Panc1 (cell line): ENCODE measurements around the gene EDDM13. TPM values are rescaled to one million over a fixed set of nuclear protein-coding genes. Genes with fewer than 3 reads are reported as not detected.

Experiments
- ATAC-seq: fragments of 200-7000 bp; cut with Tn5 transposase; 2 replicates; pipeline ENCODE4 v1.9.1; 2020; ENCODE audit warnings: mild to moderate bottlenecking, moderate library complexity
- BruUV-seq: library from RNA; stranded (reverse); fragments of 400-500 nt; replicated peaks from 2 replicates; lab custom pipeline; 2021; lab: Mats Ljungman, UMichigan
- CTCF ChIA-PET: fragments of 300-600 bp; sonication (Branson Sonifier 250); formaldehyde crosslinking; loops from one replicate; lab custom pipeline; 2022; ENCODE audit warnings: antibody characterized with exemption; lab: Charles Lee
- POLR2A ChIA-PET: fragments of 300-600 bp; sonication (Branson Sonifier 250); formaldehyde crosslinking; loops from one replicate; lab custom pipeline; 2022; ENCODE audit warnings: antibody characterized with exemption; lab: Charles Lee
- DNase-seq: peaks from one replicate; pipeline ENCODE4 v3.0.0-alpha.2; 2010; ENCODE audit warnings: low read depth, low spot score
- H3K27ac ChIP-seq: 2 replicates; pipeline ENCODE4 v1.5.1; 2011; ENCODE audit warnings: mild to moderate bottlenecking, low read length, inconsistent platforms
- H3K27me3 ChIP-seq: fragments of 200-500 bp; sonication (Bioruptor generic); 2 replicates; pipeline ENCODE4 v1.6.0; 2014; ENCODE audit warnings: low read length, inconsistent platforms; ENCODE audit not compliant: control insufficient read depth, insufficient read depth
- H3K36me3 ChIP-seq: fragments of 200-500 bp; sonication (Bioruptor generic); 2 replicates; pipeline ENCODE4 v1.5.1; 2014; ENCODE audit warnings: inconsistent platforms, mild to moderate bottlenecking, low read length, moderate library complexity; ENCODE audit not compliant: control insufficient read depth, insufficient read depth
- H3K4me1 ChIP-seq: 2 replicates; pipeline ENCODE4 v1.5.1; 2011; ENCODE audit warnings: inconsistent platforms, mild to moderate bottlenecking, low read length, moderate library complexity; ENCODE audit not compliant: control insufficient read depth, insufficient read depth
- H3K4me3 ChIP-seq, 2 experiments: 2 replicates each; pipeline ENCODE4 v1.5.1; 2011 to 2012; ENCODE audit warnings: low read depth in 2 of 2, low read length in 2 of 2, mild to moderate bottlenecking in 2 of 2, inconsistent platforms in 1 of 2, moderate library complexity in 1 of 2
- H3K9me3 ChIP-seq: fragments of 200-500 bp; sonication (Bioruptor generic); 2 replicates; pipeline ENCODE4 v1.5.1; 2014; ENCODE audit warnings: low read depth, mild to moderate bottlenecking, inconsistent platforms, low read length, moderate library complexity; ENCODE audit not compliant: control insufficient read depth, insufficient read depth
- CTCF ChIP-seq: fragments of 450-650 bp; IDR thresholded peaks from 2 replicates; pipeline ENCODE4 v1.5.1; 2017; ENCODE audit warnings: mild to moderate bottlenecking
- POLR2AphosphoS5 ChIP-seq: IDR thresholded peaks from 2 replicates; pipeline ENCODE4 v1.6.1; 2012; ENCODE audit warnings: mild to moderate bottlenecking, low read depth, low read length, moderate library complexity
- SIN3A ChIP-seq: IDR thresholded peaks from 2 replicates; pipeline ENCODE4 v1.6.1; 2012; ENCODE audit warnings: low read depth, mild to moderate bottlenecking, low read length, moderate library complexity, borderline replicate concordance; ENCODE audit not compliant: insufficient read depth
- TCF7L2 ChIP-seq: IDR thresholded peaks from 2 replicates; pipeline ENCODE4 v1.6.1; 2011; ENCODE audit warnings: mild to moderate bottlenecking, low read depth, low read length, inconsistent platforms
- in situ Hi-C: cut with HindIII; loops from 2 replicates; pipeline ENCODE4 v1.10.0; 2016; ENCODE audit warnings: low sequenced_read_pairs, low pct_unique_long_range_greater_than_20kb
- intact Hi-C: fragments of 100-400 bp; cut with micrococcal nuclease; formaldehyde crosslinking; loops from one replicate; pipeline ENCODE4 v1.10.0; 2022; ENCODE audit not compliant: unreplicated experiment
- total RNA-seq: library from RNA; stranded (reverse); gene quantifications from one replicate; pipeline ENCODE4 v1.2.1, GENCODE V29; 2021; ENCODE audit not compliant: unreplicated experiment
- TF ChIP-seq, protein P1 (sequence below), 2 experiments: IDR thresholded peaks; 2 replicates each; pipeline ENCODE4 v1.6.1; 2011 to 2012; ENCODE audit warnings: low read depth in 2 of 2, control low read depth in 1 of 2, low read length in 1 of 2, mild to moderate bottlenecking in 1 of 2, moderate library complexity in 1 of 2; ENCODE audit not compliant: insufficient read depth in 1 of 2

EDDM13 gene
- total RNA-seq, 1 experiment from 2014 or later: not detected

- no peaks in the 10 kb centered on the region for H3K36me3 ChIP-seq
- ATAC-seq: no peak
- ChIA-PET POLR2A (no interaction called here), CTCF (no interaction called here)
- H3K4me1 ChIP-seq: peaks cover 7% of the 10 kb centered on the region; the same call in 1 of the 2 replicates
- in situ Hi-C loops (no loop called here), intact Hi-C loops (no loop called here)
- no peak for DNase-seq
- no TSS peak for BruUV-seq
- H3K9me3 ChIP-seq: no peaks in the 10 kb centered on the region
- H3K27ac ChIP-seq: no peak overlapping the region
- TF ChIP-seq, protein P1, sequence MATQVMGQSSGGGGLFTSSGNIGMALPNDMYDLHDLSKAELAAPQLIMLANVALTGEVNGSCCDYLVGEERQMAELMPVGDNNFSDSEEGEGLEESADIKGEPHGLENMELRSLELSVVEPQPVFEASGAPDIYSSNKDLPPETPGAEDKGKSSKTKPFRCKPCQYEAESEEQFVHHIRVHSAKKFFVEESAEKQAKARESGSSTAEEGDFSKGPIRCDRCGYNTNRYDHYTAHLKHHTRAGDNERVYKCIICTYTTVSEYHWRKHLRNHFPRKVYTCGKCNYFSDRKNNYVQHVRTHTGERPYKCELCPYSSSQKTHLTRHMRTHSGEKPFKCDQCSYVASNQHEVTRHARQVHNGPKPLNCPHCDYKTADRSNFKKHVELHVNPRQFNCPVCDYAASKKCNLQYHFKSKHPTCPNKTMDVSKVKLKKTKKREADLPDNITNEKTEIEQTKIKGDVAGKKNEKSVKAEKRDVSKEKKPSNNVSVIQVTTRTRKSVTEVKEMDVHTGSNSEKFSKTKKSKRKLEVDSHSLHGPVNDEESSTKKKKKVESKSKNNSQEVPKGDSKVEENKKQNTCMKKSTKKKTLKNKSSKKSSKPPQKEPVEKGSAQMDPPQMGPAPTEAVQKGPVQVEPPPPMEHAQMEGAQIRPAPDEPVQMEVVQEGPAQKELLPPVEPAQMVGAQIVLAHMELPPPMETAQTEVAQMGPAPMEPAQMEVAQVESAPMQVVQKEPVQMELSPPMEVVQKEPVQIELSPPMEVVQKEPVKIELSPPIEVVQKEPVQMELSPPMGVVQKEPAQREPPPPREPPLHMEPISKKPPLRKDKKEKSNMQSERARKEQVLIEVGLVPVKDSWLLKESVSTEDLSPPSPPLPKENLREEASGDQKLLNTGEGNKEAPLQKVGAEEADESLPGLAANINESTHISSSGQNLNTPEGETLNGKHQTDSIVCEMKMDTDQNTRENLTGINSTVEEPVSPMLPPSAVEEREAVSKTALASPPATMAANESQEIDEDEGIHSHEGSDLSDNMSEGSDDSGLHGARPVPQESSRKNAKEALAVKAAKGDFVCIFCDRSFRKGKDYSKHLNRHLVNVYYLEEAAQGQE (IDR thresholded peaks at IDR 0.05; ENCODE audit: insufficient read depth in 1 of 2, low read depth in 2 of 2, low read length in 1 of 2): no peak
- TF ChIP-seq POLR2AphosphoS5 (no peak), CTCF (no peak), TCF7L2 (no peak), SIN3A (no peak)
- H3K27me3 ChIP-seq: no peaks in the 10 kb centered on the region
- H3K4me3 ChIP-seq: no peak overlapping the region
Measured at GRCh38 chr19:56319991-56320390, 47.4 kb downstream of the EDDM13 start.

GRCh38 chr19:56321254-56321988, 48.9 kb downstream of the EDDM13 start:
- no peak for TF ChIP-seq POLR2AphosphoS5
- TF ChIP-seq SIN3A: no peak
- no peak for TF ChIP-seq TCF7L2
- TF ChIP-seq, protein P1 (IDR thresholded peaks at IDR 0.05; ENCODE audit: insufficient read depth in 1 of 2, low read depth in 2 of 2, low read length in 1 of 2): no peak
- no peak for TF ChIP-seq CTCF
- H3K4me1 ChIP-seq: no peaks in the 10 kb centered on the region
- intact Hi-C loops (no loop called here), in situ Hi-C loops (no loop called here)
- no peak for DNase-seq
- no peaks in the 10 kb centered on the region for H3K36me3 ChIP-seq
- BruUV-seq: no TSS peak
- no peaks in the 10 kb centered on the region for H3K9me3 ChIP-seq
- no peak overlapping the region for H3K27ac ChIP-seq
- H3K4me3 ChIP-seq: no peak overlapping the region
- CTCF ChIA-PET: no interaction called here
- POLR2A ChIA-PET: interaction anchor here (0.5 kb wide), 1 partner anchor 31 kb away, joined by 5 read pairs; no protein-coding TSS in a partner anchor
- H3K27me3 ChIP-seq: no peaks in the 10 kb centered on the region
- ATAC-seq: no peak
